NCI-H146 treated with DMSO at 0.1 percent for 48 hours (cell line): ENCODE data around the gene TTYH2.

Experiments
- DNase-seq: peaks from one replicate; lab custom pipeline; 2025; ENCODE audit not compliant: unreplicated experiment; lab: John Stamatoyannopoulos, UW

The TTYH2 gene

GRCh38 chr17:74282587-74283370 is 69.4 kb downstream of the TTYH2 start:
- no peak for DNase-seq

GRCh38 chr17:74283371-74283673 is 70.0 kb downstream of the TTYH2 start:
- no peak for DNase-seq

- no peak for DNase-seq
Measured at GRCh38 chr17:74287031-74287602, 73.7 kb downstream of the TTYH2 start.

- DNase-seq: no peak
Measured at GRCh38 chr17:74288785-74289184, 75.4 kb downstream of the TTYH2 start.

GRCh38 chr17:74289688-74290087 is 76.3 kb downstream of the TTYH2 start:
- DNase-seq: no peak

GRCh38 chr17:74290340-74290739 is 77.0 kb downstream of the TTYH2 start:
- DNase-seq: no peak

GRCh38 chr17:74292495-74292894 is 79.1 kb downstream of the TTYH2 start:
- DNase-seq: no peak

GRCh38 chr17:74295625-74296547 is 82.5 kb downstream of the TTYH2 start:
- DNase-seq: no peak

- peak; percentile 25 for DNase-seq
Measured at GRCh38 chr17:74296548-74296936, 83.2 kb downstream of the TTYH2 start.

GRCh38 chr17:74297941-74298340 is 84.6 kb downstream of the TTYH2 start:
- DNase-seq: no peak

- no peak for DNase-seq
Measured at GRCh38 chr17:74298778-74299177, 85.4 kb downstream of the TTYH2 start.

- DNase-seq: no peak
Measured at GRCh38 chr17:74299226-74300009, 86.0 kb downstream of the TTYH2 start.

GRCh38 chr17:74303305-74303704 is 89.9 kb downstream of the TTYH2 start:
- DNase-seq: no peak

GRCh38 chr17:74304184-74304583 is 90.8 kb downstream of the TTYH2 start:
- DNase-seq: no peak

GRCh38 chr17:74305865-74306654 is 92.7 kb downstream of the TTYH2 start:
- DNase-seq: no peak

- DNase-seq: no peak
Measured at GRCh38 chr17:74307984-74308773, 94.8 kb downstream of the TTYH2 start.

- no peak for DNase-seq
Measured at GRCh38 chr17:74309902-74310301, 96.5 kb downstream of the TTYH2 start.
